AG08396 (cell line): ENCODE results near the gene MACROD2.

Experiments used
- DNase-seq: peaks from one replicate; pipeline ENCODE4 v3.0.0; 2012; ENCODE audit warnings: low spot score, mixed read lengths

MACROD2 gene

GRCh38 chr20:15292405-15292804 lies 1297.1 kb downstream of the MACROD2 start:
- no peak for DNase-seq

- no peak for DNase-seq
Observed at GRCh38 chr20:15296422-15296821, 1301.1 kb downstream of the MACROD2 start.

- no peak for DNase-seq
Observed at GRCh38 chr20:15297059-15297875, 1302.0 kb downstream of the MACROD2 start.

GRCh38 chr20:15302075-15302474 lies 1306.8 kb downstream of the MACROD2 start:
- no peak for DNase-seq

GRCh38 chr20:15310361-15310760 lies 1315.0 kb downstream of the MACROD2 start:
- DNase-seq = no peak

GRCh38 chr20:15316556-15316955 lies 1321.2 kb downstream of the MACROD2 start:
- no peak for DNase-seq

- DNase-seq = no peak
Observed at GRCh38 chr20:15317546-15318232, 1322.4 kb downstream of the MACROD2 start.

- no peak for DNase-seq
Observed at GRCh38 chr20:15318682-15319081, 1323.4 kb downstream of the MACROD2 start.

- DNase-seq = no peak
Observed at GRCh38 chr20:15319439-15319838, 1324.1 kb downstream of the MACROD2 start.

GRCh38 chr20:15320941-15321340 lies 1325.6 kb downstream of the MACROD2 start:
- DNase-seq = no peak

GRCh38 chr20:15327123-15327522 lies 1331.8 kb downstream of the MACROD2 start:
- no peak for DNase-seq

GRCh38 chr20:15328084-15328483 lies 1332.8 kb downstream of the MACROD2 start:
- DNase-seq = no peak

- no peak for DNase-seq
Observed at GRCh38 chr20:15332711-15333160, 1337.4 kb downstream of the MACROD2 start.

GRCh38 chr20:15333170-15333569 lies 1337.9 kb downstream of the MACROD2 start:
- DNase-seq = no peak

- no peak for DNase-seq
Observed at GRCh38 chr20:15336011-15336410, 1340.7 kb downstream of the MACROD2 start.

GRCh38 chr20:15336536-15336935 lies 1341.2 kb downstream of the MACROD2 start:
- DNase-seq = no peak

GRCh38 chr20:15339264-15339663 lies 1343.9 kb downstream of the MACROD2 start:
- no peak for DNase-seq

GRCh38 chr20:15342991-15343523 lies 1347.7 kb downstream of the MACROD2 start:
- DNase-seq = no peak

- no peak for DNase-seq
Observed at GRCh38 chr20:15345287-15345686, 1350.0 kb downstream of the MACROD2 start.

- no peak for DNase-seq
Observed at GRCh38 chr20:15346657-15347280, 1351.5 kb downstream of the MACROD2 start.

GRCh38 chr20:15359056-15359455 lies 1363.7 kb downstream of the MACROD2 start:
- DNase-seq = no peak

GRCh38 chr20:15362849-15363248 lies 1367.5 kb downstream of the MACROD2 start:
- DNase-seq = no peak

- no peak for DNase-seq
Observed at GRCh38 chr20:15364781-15365180, 1369.5 kb downstream of the MACROD2 start.
